GM23338 (cell line): Measurements from ENCODE around the gene MYO18B. TPM values are rescaled to one million over a fixed set of nuclear protein-coding genes. Genes with fewer than 3 reads are reported as not detected.

ENCODE experiments used
- ATAC-seq: fragments of 200-7000 bp; cut with Tn5 transposase; 3 replicates; pipeline ENCODE4 v1.9.1; 2020
- DNase-seq: peaks from one replicate; pipeline ENCODE4 v3.0.0-alpha.2; 2015; ENCODE audit warnings: low spot score
- H2AFZ ChIP-seq: fragments of 200-600 bp; sonication (generic); 2 replicates; pipeline ENCODE4 v1.8.0; 2016; ENCODE audit warnings: antibody characterized with exemption, mild to moderate bottlenecking, moderate library complexity
- H3F3A ChIP-seq: fragments of 200-600 bp; sonication (generic); replicated peaks from 2 replicates; pipeline ENCODE4 v1.8.0; 2017; ENCODE audit warnings: antibody characterized with exemption, mixed run types, low read depth
- H3K27ac ChIP-seq: fragments of 200-600 bp; sonication (generic); 2 replicates; pipeline ENCODE4 v1.6.1; 2016; ENCODE audit warnings: low read depth
- H3K27me3 ChIP-seq: fragments of 200-600 bp; sonication (generic); 2 replicates; pipeline ENCODE4 v1.8.0; 2016; ENCODE audit warnings: mild to moderate bottlenecking, mixed run types, moderate library complexity; ENCODE audit not compliant: insufficient read depth
- H3K36me3 ChIP-seq: fragments of 200-600 bp; sonication (generic); 2 replicates; pipeline ENCODE4 v1.8.0; 2016; ENCODE audit warnings: mild to moderate bottlenecking; ENCODE audit not compliant: insufficient read depth
- H3K4me1 ChIP-seq: fragments of 200-600 bp; sonication (generic); 2 replicates; pipeline ENCODE4 v1.8.0; 2016; ENCODE audit warnings: mild to moderate bottlenecking, moderate library complexity; ENCODE audit not compliant: insufficient read depth
- H3K4me2 ChIP-seq: fragments of 200-600 bp; sonication (generic); 2 replicates; pipeline ENCODE4 v1.7.1; 2017; ENCODE audit warnings: mixed run types
- H3K4me3 ChIP-seq: fragments of 200-600 bp; sonication (generic); 2 replicates; pipeline ENCODE4 v1.6.1; 2016; ENCODE audit warnings: mixed run types
- H3K79me2 ChIP-seq: fragments of 200-600 bp; sonication (generic); replicated peaks from 2 replicates; pipeline ENCODE4 v1.8.0; 2017; ENCODE audit warnings: mild to moderate bottlenecking; ENCODE audit not compliant: insufficient read depth
- H3K9me2 ChIP-seq: fragments of 200-600 bp; sonication (generic); 2 replicates; pipeline ENCODE4 v1.8.0; 2017; ENCODE audit not compliant: insufficient read depth
- H4K20me1 ChIP-seq: fragments of 200-600 bp; sonication (generic); replicated peaks from 2 replicates; pipeline ENCODE4 v1.8.0; 2017; ENCODE audit warnings: mild to moderate bottlenecking; ENCODE audit not compliant: insufficient read depth
- H3K27ac Mint-ChIP-seq: 2 replicates; pipeline ENCODE4 v1.8.0; 2020; ENCODE audit warnings: inconsistent platforms, mild to moderate bottlenecking, moderate library complexity, mixed read lengths
- H3K27me3 Mint-ChIP-seq: 3 replicates; pipeline ENCODE4 v1.8.0; 2022; ENCODE audit warnings: low read depth, mild to moderate bottlenecking, moderate library complexity, mixed read lengths, inconsistent platforms; ENCODE audit not compliant: insufficient read depth, poor library complexity
- H3K36me3 Mint-ChIP-seq: 3 replicates; pipeline ENCODE4 v1.8.0; 2021; ENCODE audit warnings: low read depth, mild to moderate bottlenecking, inconsistent platforms, moderate library complexity, mixed read lengths
- H3K4me1 Mint-ChIP-seq: 3 replicates; pipeline ENCODE4 v1.8.0; 2020; ENCODE audit warnings: mild to moderate bottlenecking, inconsistent platforms, mixed read lengths
- H3K4me3 Mint-ChIP-seq: 3 replicates; pipeline ENCODE4 v1.8.0; 2021; ENCODE audit warnings: moderate library complexity, mild to moderate bottlenecking, inconsistent platforms, mixed read lengths
- H3K9me3 Mint-ChIP-seq: 3 replicates; pipeline ENCODE4 v1.8.0; 2020; ENCODE audit warnings: moderate library complexity, mild to moderate bottlenecking, inconsistent platforms, mixed read lengths
- CREB1 ChIP-seq: fragments of 250-450 bp; sonication (Bioruptor Pico); IDR thresholded peaks from 2 replicates; pipeline ENCODE4 v1.5.0; 2020; ENCODE audit warnings: low read depth, mild to moderate bottlenecking, moderate library complexity
- EZH2 ChIP-seq: fragments of 200-600 bp; sonication (generic); IDR thresholded peaks from one replicate; pipeline ENCODE4 v1.8.0; 2017; ENCODE audit warnings: antibody characterized with exemption, mild to moderate bottlenecking, low read depth; ENCODE audit not compliant: unreplicated experiment
- JUNB ChIP-seq: IDR thresholded peaks from one replicate; pipeline ENCODE4 v1.6.1; 2016; ENCODE audit warnings: antibody characterized with exemption; ENCODE audit not compliant: unreplicated experiment
- NANOG ChIP-seq: IDR thresholded peaks from 2 replicates; pipeline ENCODE4 v1.6.1; 2016; ENCODE audit warnings: antibody characterized with exemption, borderline replicate concordance
- POLR2AphosphoS5 ChIP-seq: IDR thresholded peaks from 2 replicates; pipeline ENCODE4 v1.6.1; 2016; ENCODE audit warnings: antibody characterized with exemption, low read depth
- STAT1 ChIP-seq: IDR thresholded peaks from one replicate; pipeline ENCODE4 v1.6.1; 2016; ENCODE audit warnings: antibody characterized with exemption; ENCODE audit not compliant: unreplicated experiment
- ZNF114 ChIP-seq: fragments of 250-450 bp; sonication (Bioruptor Pico); IDR thresholded peaks from 2 replicates; pipeline ENCODE4 v1.5.0; 2020; ENCODE audit warnings: mild to moderate bottlenecking, moderate library complexity
- ZNF331 ChIP-seq: fragments of 250-450 bp; sonication (Bioruptor Pico); IDR thresholded peaks from 2 replicates; pipeline ENCODE4 v1.5.0; 2020; ENCODE audit warnings: low read depth, mild to moderate bottlenecking, moderate library complexity
- polyA plus RNA-seq: library from polyadenylated mRNA; unstranded; fragments of >200 nt; fragmentation: Nextera tagmentation; extraction: Ambion mirVana; gene quantifications from 2 replicates; pipeline ENCODE4 v1.2.1, GENCODE V29; 2016
- total RNA-seq: library from RNA; depleted of rRNA; stranded (reverse); fragments of >200 nt; shearing (Covaris generic); gene quantifications from 2 replicates; pipeline ENCODE4 v1.2.3, GENCODE V29; 2014
- TF ChIP-seq, protein P1 (sequence below), 2 experiments: fragments of 200-600 bp in 1 of 2; sonication (generic) in 1 of 2; conservative IDR thresholded peaks; 2 replicates each; pipeline versions ENCODE4 v1.5.1 to v1.6.1; 2016 to 2017; ENCODE audit warnings: antibody characterized with exemption in 2 of 2, low read depth in 2 of 2, mild to moderate bottlenecking in 2 of 2, moderate library complexity in 1 of 2
- TF ChIP-seq, protein P2 (sequence below): IDR thresholded peaks from one replicate; pipeline ENCODE4 v1.6.1; 2018; ENCODE audit warnings: antibody characterized with exemption; ENCODE audit not compliant: unreplicated experiment

MYO18B gene
- total and polyA plus RNA-seq, 2 experiments from 2014 or later, result 0.36 to 0.45 TPM

DNA sequence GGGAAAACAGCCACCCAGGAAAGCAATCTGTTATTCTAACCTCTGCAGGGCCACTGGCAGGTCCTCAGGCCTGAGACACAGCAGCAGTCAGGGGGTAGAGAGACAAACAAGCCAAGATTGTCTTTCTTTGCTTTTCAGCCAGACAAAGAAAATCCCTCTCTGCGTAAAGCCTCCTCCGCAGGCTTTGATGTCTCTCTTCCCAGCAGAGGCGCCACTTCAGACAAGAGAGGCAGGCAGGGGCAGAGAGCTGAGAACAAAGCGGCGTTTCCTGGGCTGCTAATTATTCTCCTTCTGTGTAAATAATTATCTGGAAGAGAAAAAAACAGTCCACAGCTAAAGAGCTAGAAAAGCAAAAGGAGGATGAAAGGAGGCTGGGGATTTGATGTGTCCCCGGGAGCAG is 324.5 kb downstream of the MYO18B start:
- Histone ChIP-seq H3K27me3 (no peaks in the 10 kb centered on the region), H3K79me2 (no peaks in the 10 kb centered on the region), H3K4me1 (peaks cover 43% of the 10 kb centered on the region), H3F3A (no peaks in the 10 kb centered on the region), H3K4me3 (no peak overlapping the region), H3K9me2 (peaks cover 7% of the 10 kb centered on the region; the same call in 1 of the 2 replicates), H3K4me2 (peak overlapping the region; percentile 45), H3K27ac (no peak overlapping the region), H4K20me1 (no peaks in the 10 kb centered on the region; the same call in 1 of the 2 replicates), H2AFZ (peak overlapping the region; percentile 90), H3K36me3 (no peaks in the 10 kb centered on the region)
- ATAC-seq (peak; percentile 97), DNase-seq (peak; percentile 79)
- Mint-ChIP-seq H3K36me3 (no peaks in the 10 kb centered on the region), H3K4me3 (no peak overlapping the region), H3K27ac (peak overlapping the region; percentile 83; the same call in 1 of the 2 replicates), H3K9me3 (no peaks in the 10 kb centered on the region; the same call in 2 of the 3 replicates), H3K4me1 (peaks cover 40% of the 10 kb centered on the region), H3K27me3 (peaks cover 21% of the 10 kb centered on the region)
- TF ChIP-seq STAT1, result no peak
- TF ChIP-seq, protein P1, sequence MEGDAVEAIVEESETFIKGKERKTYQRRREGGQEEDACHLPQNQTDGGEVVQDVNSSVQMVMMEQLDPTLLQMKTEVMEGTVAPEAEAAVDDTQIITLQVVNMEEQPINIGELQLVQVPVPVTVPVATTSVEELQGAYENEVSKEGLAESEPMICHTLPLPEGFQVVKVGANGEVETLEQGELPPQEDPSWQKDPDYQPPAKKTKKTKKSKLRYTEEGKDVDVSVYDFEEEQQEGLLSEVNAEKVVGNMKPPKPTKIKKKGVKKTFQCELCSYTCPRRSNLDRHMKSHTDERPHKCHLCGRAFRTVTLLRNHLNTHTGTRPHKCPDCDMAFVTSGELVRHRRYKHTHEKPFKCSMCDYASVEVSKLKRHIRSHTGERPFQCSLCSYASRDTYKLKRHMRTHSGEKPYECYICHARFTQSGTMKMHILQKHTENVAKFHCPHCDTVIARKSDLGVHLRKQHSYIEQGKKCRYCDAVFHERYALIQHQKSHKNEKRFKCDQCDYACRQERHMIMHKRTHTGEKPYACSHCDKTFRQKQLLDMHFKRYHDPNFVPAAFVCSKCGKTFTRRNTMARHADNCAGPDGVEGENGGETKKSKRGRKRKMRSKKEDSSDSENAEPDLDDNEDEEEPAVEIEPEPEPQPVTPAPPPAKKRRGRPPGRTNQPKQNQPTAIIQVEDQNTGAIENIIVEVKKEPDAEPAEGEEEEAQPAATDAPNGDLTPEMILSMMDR (conservative IDR thresholded peaks at IDR 0.05; ENCODE audit: low read depth in 2 of 2), result peak; percentile 23 to 33; a peak in 1 of 4 replicates

DNA sequence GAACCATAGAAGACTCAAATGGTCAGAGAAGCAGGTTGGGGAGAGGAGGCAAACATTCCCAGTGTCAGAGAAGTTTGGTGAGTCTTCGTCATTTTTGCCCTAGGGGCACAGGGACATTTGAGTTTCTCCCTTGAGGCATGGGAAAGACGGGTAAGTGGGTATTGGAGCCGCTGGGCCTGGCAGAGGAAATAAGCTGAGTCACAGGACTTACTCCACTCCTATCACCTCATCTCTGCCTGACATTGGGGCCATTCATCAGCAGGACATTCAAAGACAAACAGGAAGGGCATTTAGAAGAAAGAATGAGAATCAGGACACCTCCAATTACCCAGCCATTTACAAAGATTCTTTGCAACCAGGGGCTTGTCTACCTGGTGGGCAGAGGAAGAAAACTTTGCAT is 326.6 kb downstream of the MYO18B start:
- Histone ChIP-seq H3K27ac (no peak overlapping the region), H3K4me2 (peak overlapping the region; percentile 48; the same call in 1 of the 2 replicates), H3F3A (no peaks in the 10 kb centered on the region), H3K4me1 (peaks cover 43% of the 10 kb centered on the region), H3K4me3 (no peak overlapping the region), H3K27me3 (no peaks in the 10 kb centered on the region), H3K9me2 (no peaks in the 10 kb centered on the region; the same call in 1 of the 2 replicates), H3K36me3 (no peaks in the 10 kb centered on the region), H4K20me1 (no peaks in the 10 kb centered on the region; the same call in 1 of the 2 replicates), H3K79me2 (no peaks in the 10 kb centered on the region), H2AFZ (peak overlapping the region; percentile 78)
- ATAC-seq, result no peak
- TF ChIP-seq, protein P1 (conservative IDR thresholded peaks at IDR 0.05; ENCODE audit: low read depth in 2 of 2), result no peak
- no peak for TF ChIP-seq ZNF331
- TF ChIP-seq POLR2AphosphoS5, result no peak
- no peak for TF ChIP-seq NANOG
- H3K36me3 Mint-ChIP-seq, result no peaks in the 10 kb centered on the region
- peaks cover 40% of the 10 kb centered on the region for H3K4me1 Mint-ChIP-seq
- H3K27me3 Mint-ChIP-seq, result peaks cover 21% of the 10 kb centered on the region
- H3K4me3 Mint-ChIP-seq, result no peak overlapping the region
- no peaks in the 10 kb centered on the region; the same call in 2 of the 3 replicates for H3K9me3 Mint-ChIP-seq
- no peak overlapping the region for H3K27ac Mint-ChIP-seq
- DNase-seq, result no peak

DNA sequence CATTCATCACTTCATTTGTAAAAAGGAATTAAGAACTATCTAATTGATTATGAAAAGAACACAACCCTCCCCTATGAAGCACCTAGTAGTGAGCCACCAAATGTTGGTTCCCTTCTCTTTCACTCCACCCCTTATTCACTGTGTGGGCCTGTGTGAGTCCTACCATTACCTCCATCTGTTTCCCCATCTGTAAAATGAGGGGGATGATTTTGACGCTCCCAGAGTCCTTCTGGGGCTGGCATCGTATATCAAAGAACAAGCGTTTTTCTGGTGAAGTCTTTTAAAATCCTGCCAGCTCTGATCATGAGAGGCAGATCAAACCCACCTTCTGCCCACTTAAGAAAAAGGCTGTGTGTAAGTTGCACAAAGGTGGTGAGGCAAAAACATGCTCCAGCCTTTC is 330.6 kb downstream of the MYO18B start:
- Mint-ChIP-seq H3K27me3 (peaks cover 17% of the 10 kb centered on the region), H3K36me3 (no peaks in the 10 kb centered on the region), H3K9me3 (no peaks in the 10 kb centered on the region; the same call in 2 of the 3 replicates), H3K4me3 (no peak overlapping the region), H3K4me1 (peaks cover 31% of the 10 kb centered on the region), H3K27ac (no peak overlapping the region)
- H3K27me3 ChIP-seq, result no peaks in the 10 kb centered on the region
- ATAC-seq (no peak), DNase-seq (no peak)
- H3K79me2 ChIP-seq, result no peaks in the 10 kb centered on the region
- H3F3A ChIP-seq, result no peaks in the 10 kb centered on the region
- no peaks in the 10 kb centered on the region; the same call in 1 of the 2 replicates for H3K9me2 ChIP-seq
- H3K4me2 ChIP-seq, result no peak overlapping the region
- H4K20me1 ChIP-seq, result no peaks in the 10 kb centered on the region
- no peak overlapping the region for H3K27ac ChIP-seq
- no peaks in the 10 kb centered on the region for H3K36me3 ChIP-seq
- no peak overlapping the region for H2AFZ ChIP-seq
- H3K4me3 ChIP-seq, result no peak overlapping the region
- H3K4me1 ChIP-seq, result peaks cover 25% of the 10 kb centered on the region
- no peak for TF ChIP-seq POLR2AphosphoS5
- no peak for TF ChIP-seq CREB1 (CRISPR knock-in tag)
- TF ChIP-seq ZNF114 (CRISPR knock-in tag), result no peak
- no peak for TF ChIP-seq JUNB
- TF ChIP-seq STAT1, result no peak
- no peak for TF ChIP-seq EZH2
- TF ChIP-seq, protein P2, sequence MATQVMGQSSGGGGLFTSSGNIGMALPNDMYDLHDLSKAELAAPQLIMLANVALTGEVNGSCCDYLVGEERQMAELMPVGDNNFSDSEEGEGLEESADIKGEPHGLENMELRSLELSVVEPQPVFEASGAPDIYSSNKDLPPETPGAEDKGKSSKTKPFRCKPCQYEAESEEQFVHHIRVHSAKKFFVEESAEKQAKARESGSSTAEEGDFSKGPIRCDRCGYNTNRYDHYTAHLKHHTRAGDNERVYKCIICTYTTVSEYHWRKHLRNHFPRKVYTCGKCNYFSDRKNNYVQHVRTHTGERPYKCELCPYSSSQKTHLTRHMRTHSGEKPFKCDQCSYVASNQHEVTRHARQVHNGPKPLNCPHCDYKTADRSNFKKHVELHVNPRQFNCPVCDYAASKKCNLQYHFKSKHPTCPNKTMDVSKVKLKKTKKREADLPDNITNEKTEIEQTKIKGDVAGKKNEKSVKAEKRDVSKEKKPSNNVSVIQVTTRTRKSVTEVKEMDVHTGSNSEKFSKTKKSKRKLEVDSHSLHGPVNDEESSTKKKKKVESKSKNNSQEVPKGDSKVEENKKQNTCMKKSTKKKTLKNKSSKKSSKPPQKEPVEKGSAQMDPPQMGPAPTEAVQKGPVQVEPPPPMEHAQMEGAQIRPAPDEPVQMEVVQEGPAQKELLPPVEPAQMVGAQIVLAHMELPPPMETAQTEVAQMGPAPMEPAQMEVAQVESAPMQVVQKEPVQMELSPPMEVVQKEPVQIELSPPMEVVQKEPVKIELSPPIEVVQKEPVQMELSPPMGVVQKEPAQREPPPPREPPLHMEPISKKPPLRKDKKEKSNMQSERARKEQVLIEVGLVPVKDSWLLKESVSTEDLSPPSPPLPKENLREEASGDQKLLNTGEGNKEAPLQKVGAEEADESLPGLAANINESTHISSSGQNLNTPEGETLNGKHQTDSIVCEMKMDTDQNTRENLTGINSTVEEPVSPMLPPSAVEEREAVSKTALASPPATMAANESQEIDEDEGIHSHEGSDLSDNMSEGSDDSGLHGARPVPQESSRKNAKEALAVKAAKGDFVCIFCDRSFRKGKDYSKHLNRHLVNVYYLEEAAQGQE, result no peak
- no peak for TF ChIP-seq ZNF331
